NCI-H2196 treated with DMSO at 0.1 percent for 48 hours (cell line): Measurements from ENCODE around the gene CYSTM1.
"Not testable (repeated sequence)": the region's sequence is repeated elsewhere in the genome, so short reads cannot be mapped to it uniquely, and the experiment has no call there.

ENCODE experiments used
- DNase-seq: peaks from one replicate; lab custom pipeline; 2025; ENCODE audit not compliant: unreplicated experiment; lab: John Stamatoyannopoulos, UW

The CYSTM1 gene

DNA sequence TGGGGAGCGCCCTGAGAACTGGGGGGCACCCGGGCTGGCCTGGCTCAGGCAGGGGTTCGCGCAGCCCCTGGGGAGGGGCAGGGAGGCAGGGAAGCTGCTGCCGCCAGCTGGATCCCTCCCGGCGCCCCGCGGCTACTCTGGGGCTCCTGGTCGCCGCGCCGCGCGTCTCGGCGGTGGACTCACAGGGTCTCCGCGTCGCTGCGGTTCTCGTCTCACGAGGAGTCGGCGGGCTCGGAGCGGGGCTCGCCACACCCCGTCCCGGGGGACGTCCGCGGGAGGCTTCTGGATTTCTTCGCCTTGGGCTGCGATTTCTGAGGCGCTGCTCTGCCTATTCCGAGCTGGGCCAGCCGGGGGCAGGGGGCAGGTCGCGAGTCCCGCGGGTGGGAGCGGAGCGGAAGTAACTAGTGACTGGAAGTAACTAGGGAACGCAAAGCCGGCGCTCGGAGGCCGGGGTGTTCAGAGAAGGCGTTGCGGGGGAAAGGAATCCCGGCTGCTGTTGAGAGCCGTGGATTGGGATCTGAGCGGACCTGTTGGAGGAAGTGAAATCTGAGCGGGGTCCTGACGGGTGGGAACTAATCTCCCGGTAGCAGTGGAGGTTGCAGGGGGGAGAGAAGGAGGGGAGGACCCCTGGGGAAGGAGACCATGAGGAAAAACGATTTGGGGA is 511 bp downstream of the CYSTM1 start:
- DNase-seq: no peak

DNA sequence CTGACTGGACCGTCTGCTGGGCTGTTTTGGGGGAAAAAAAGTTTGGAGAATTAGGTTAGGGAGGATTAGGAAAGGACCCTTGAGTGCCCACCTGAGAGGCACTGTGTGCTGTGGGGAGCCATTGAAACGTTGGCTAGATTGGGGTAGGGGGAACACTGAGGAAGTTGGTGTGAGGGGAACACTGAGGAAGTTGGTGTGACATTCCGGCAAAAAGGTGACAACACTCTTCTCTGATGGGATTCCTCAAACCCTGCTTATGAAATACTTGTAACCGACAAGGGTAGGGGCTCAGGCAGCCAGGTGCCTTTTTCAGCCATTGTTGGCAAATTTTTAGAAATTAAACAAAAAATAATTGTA is 1.0 kb downstream of the CYSTM1 start:
- no peak for DNase-seq

DNA sequence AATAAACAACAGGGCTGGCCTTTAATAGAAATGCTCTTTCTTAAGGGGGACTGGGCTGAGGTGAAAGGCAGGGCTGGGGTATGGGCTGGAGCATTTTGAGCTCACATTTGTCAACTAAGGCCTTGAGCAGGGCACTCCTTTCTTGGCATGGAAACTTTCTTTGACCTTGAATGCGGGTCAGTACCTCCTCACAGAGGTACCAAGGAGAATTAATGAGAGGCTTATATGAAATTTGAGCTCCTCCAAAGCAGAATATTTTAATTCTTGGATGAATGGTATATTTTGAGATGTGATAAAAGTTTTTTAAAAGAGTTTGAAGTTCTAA is 3.1 kb downstream of the CYSTM1 start:
- no peak for DNase-seq

DNA sequence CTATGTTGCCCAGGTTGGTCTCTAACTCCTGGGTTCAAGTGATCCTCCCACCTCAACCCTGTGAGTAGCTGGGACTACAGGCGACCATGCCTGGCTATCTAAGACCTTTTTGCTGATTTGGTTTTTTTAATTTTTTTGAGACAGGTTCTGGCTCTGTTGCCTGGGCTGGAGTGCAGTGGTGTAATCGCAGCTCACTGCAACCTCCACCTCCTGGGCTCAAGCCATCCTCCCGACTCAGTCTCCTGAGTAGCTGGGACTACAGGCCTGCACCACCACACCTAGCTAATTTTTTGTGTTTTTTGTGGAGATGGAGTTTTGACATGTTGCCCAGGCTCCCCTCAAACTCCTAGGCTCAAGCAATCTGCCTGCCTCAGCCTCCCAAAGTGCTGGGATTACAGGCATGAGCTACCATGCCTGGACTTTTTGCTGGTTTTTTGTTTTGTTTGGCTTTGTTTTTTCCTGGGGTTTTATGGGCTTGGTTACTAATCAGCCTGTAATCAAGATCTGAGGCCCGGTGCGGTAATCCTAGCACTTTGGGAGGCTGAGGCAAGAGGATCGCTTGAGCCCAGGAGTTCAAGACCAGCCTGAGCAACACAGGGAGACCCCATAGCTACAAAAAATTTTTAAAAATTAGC is 3.6 kb downstream of the CYSTM1 start:
- no peak for DNase-seq

DNA sequence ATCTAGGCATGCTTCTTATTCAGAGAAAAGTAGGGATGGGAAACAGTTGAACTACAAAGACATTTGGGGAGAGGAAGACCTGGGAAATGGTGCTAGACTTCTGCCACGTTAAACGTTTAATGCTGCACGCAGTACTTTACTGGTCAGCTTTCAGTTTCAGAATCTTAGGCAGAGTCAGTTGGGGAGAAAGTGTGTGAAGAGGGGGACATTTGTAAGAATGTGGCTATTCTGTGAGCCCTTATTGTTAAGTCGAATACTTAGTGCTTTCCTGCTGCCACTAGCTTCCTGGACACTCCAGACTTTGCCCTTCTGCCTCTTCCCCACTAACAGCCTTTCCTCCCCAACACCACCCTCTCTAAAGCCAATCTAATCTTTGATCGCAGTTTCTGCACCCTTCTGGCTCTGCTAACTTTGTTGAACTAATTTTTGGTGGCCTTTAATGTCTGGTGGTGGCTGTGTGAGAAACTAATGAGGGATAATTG is 6.1 kb downstream of the CYSTM1 start:
- DNase-seq: no peak

DNA sequence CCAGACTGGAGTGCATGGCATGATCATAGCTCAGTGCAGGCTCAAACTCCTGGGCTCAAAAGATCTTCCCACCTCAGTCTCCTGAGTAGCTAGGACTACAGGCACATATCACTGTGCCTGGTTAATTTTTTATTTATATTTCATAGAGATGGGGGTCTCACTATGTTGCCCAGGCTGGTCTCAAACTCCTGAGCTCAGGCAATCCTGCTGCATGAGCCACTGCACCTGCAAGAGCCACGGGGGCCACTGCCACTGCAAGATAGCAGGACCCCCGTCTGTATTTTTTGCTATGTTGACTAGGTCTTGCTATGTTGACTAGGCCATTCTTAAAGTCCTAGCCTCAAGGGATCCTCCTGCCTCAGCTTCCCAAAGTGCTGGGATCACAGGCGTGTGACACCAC is 6.5 kb downstream of the CYSTM1 start:
- no peak for DNase-seq

DNA sequence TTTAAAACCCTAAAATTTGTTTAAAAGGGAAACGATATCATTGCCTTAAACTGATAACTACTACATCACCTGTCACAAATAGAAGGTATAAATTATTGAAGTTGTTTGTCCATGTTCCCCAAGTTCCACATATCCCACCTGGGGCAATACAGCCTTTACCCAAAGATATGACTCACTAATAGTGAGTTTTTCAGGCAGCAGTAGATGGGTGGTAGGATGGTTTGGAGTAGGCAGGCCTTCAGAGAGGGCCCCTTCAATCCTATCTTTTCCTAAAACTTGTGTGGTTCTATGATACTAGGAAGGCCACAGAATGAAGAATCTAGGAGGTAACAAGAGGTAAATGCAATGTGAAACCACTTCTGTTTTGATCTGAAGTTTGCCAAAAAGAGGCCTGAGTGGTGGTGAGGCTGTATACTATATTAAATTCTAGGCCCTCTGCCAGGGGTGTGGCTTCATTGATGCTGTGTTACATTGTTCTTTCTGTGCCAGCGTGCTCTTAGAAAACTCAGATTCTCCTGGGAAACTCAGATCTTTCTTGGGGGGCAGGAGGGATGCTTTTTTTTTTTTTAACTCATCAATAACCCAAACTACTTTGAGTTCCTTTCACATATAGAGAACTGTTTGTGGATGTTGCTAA is 7.2 kb downstream of the CYSTM1 start:
- peak; percentile 25 for DNase-seq

DNA sequence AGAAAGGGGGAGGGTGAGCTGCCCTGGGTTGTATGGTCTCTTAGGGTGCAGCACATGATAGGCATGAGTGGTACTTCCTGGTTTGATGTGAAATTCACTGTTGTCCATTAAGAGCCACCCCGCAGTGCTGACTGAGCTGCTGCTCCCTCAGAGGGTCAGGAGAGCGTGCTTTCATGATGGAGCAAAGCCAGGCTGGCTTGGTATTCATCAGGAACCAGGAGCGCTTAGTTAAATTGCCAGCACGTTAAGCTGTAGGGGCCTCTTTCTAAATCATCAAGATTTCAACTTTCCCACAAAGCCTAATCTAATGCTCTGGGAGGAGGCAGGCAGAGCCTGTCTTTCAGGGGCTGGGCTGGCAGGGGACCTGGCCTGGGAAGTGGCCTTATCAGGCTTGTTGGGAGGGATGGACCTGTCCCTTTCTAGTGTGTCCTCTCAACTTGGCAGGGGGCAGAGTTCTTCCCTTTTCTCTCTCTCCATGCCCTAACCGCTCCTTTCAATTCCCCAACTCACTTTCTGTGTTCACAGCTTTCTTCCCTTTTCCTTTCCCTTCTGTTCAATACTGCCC is 7.9 kb downstream of the CYSTM1 start:
- DNase-seq: no peak

DNA sequence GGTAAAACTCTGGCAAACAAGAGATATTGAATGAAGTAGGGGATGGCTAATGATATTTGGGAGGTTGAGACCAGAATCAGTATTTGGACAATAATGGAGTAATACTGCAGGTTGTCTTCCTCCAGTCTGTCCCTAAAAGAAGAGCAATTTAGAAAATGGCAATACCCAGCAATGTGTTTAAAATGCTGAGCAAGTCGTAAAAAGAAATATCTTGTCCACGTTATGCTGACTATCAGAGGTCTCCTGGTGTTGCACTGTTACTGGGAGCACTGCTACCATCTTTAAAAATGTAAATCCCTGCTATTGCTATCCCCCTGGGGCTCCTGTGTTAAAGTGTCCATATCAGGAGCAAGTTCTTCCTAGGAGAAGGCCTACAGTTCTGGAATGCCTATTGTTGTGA is 10.4 kb downstream of the CYSTM1 start:
- no peak for DNase-seq

DNA sequence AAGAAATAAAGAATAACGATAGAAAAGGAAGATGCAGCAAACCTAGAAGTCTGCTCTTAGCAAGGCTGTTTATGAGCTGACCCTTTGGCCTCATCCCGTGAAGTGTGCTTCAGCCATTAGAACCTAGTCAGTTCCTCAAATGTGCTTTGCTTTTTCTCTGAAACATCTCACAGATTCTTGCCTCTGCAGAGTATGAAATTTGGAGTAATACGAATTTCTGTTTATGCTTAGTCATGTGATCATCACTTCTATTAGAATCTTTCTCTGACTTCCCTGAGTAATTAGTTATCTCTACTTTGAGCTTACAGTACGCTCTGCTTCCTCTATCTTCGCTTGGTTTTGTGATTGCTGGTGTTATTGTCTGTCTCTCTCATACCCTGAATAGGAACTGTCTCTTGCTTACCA is 11.3 kb downstream of the CYSTM1 start:
- no peak for DNase-seq

DNA sequence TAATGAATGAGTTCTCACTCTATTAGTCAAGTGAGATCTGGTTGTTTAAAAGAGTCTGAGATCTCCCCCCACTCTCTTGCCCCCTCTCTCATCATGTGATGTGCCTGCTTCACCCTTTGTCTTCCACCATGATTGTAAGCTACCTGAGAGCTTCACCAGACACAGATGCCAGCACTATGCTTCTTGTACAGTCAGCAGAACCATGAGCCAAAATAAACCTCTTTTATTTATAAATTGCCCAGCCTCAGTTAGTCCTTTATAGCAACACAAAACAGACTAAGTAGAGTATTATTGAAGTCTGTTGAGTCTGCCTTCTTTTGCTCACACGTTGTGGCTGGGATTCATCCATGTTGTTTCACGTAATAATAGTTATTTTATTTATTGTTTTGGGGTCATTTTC is 14.3 kb downstream of the CYSTM1 start:
- no peak for DNase-seq

DNA sequence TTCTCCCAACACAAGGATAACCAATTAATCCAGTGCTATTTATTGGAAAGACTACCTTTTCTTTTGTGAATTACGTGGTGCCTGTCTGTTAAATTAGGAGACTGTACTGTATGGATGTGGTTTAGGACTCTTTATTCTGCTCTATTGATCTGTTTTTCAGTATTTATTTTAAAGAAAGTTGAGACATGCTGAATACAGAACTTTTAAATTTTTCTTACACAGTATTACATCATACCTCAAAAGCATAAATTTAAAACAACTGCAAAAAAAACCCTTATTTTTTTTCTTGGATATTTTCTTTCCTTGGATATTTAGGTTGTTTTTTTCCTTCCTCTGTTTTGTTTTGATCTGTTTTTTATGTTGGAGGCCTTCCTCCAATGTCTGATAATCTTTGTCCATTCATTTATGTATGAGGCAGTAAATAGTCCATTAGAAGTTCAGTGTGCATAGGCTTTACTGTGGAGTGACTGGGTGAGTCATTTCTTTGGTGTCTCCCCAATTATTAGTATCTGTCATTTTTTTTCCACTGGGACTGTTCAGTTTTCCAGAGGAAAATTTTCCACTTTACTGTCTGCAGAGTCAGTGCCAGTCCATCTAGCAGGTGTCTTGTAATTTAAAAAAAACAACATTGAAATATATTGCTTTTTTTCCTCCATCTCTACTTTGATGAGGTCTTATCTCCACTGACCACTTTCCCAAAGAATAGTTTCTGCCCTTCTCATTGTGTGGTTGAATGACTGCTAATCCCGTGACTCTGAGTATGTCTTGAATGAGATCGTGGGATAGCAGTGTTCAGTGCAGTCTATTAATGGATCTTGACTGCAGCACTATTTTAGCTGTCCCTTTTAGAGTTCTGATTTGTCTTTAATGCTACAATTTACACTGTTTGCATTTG is 15.2 kb downstream of the CYSTM1 start:
- no peak for DNase-seq

DNA sequence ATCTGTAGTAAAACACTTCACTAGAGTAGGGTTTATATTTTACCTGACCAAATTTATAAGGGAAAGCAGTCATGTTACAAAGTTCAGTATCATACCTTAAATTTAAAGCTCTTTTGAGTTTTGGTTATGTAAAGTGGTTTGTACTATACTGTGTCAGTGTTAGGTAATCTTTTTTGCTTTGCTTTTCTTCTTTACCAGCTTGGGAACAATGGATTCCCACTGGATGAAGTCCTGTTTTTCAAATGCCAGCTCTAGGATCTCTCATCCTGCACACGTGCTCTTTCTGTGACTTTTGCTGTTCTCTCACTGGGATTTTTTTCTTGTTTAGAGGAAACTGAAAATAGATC is 15.9 kb downstream of the CYSTM1 start:
- DNase-seq: no peak

DNA sequence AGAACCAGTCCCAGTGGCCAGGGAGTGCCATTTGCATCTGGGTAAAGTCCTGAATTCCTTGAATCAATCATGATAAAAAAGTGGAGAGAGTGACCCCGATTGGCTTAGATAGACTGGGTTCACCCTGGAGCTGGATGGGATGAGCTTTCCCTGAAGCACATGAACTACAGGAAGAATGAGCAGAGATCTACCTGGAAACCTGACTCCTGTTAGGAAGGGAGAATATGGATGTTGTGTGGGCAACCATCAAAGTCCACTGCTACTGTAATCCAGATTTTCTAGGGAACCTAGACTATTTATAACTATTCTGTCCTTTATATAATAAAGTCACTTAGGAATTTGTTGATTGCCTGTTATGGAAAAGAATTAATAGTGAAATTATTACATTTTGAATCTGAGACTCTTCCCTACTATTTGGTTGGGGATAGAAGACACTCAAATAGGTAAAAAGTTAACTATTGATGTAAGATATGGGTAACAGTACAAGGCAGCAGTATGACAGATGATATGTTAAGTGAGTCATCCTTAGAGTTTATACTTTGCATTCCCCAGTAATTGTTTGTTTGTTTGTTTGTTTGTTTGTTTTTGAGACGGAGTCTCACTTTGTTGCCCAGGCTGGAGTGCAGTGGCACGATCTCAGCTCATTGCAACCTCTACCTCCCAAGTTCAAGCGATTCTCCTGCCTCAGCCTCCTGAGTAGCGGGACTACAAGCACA is 17.9 kb downstream of the CYSTM1 start:
- no peak for DNase-seq

DNA sequence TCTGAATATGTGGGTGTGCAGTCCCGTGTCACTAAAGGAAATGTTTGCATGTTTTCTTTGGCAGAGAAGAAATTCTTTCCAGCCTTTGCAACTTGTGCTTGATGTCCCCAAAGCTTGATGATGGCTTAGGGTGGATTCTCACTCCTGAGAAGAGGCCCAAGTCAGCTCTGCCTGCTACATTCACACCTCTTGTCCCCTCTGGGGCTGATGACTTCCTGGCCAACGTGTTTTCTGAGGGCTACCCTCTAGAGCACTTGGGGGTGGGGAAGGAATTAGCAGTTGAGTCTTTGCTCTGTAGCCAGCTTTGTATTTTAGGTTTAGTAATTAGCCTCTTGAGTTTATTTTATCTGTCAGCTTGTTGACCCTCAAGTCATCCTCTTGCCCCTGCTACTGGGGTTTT is 19.7 kb downstream of the CYSTM1 start:
- no peak for DNase-seq

DNA sequence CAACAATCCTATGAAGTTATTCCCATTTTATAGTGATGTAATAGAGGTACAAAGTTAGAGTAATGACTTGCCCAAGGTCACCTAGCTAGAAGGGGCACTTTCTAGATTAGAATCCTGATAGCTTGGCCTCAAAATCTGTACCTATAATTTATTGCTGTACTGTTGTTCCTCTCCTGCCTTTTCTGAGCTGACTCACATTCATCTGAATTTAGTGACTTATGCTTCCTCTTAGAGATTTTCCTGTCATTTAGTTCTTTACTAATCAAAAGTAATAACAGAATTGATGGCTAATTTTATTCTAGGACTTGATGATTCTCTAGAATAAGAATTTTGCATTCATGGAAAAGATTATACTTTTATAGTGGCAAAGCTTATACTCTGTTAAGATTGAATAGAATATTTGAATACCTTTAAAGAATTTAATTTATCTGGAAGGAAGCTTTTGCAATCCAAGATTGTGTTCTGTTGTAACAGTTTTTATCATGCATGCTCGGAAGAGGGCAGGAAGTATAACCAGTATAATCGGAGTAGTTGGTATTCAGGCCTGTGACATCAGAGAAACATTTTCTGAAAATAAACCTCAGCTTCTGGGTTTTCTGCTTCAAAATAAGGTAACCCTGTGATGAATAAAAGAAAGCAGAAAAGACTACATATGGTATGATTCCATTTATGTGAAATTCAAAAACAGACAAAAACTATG is 21.3 kb downstream of the CYSTM1 start:
- no peak for DNase-seq

DNA sequence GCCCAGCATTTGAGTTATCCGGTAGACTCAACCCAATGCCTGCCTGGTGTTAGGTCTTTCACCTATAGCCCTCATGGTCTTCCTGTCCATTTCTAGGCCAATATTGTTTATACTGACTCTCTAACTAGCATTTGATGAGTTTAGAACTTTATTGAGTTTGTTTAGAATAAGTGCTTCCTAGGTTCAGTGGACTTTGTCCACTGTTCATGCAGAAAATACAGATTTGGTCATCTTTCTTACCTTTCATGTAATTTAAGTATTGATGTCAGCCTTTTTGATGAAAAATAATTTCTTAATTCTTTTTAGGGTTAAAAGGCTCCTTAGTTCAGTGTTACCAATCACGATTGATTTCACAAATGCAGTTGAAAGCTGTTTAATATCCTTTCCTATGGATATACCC is 22.0 kb downstream of the CYSTM1 start:
- DNase-seq: no peak

DNA sequence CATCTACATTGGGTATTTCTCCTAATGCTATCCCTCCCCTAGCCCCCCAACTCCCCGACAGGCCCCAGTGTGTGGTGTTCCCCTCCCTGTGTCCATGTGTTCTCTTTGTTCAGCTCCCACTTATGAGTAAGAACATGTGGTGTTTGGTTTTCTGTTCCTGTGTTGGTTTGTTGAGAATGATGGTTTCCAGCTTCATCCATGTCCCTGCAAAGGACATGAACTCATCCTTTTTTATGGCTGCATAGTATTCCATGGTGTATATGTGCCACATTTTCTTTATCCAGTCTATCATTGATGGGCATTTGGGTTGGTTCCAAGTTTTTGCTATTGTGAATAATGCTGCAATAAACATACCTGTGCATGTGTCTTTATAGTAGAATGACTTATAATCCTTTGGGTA is 23.9 kb downstream of the CYSTM1 start:
- DNase-seq: not testable (repeated sequence)

DNA sequence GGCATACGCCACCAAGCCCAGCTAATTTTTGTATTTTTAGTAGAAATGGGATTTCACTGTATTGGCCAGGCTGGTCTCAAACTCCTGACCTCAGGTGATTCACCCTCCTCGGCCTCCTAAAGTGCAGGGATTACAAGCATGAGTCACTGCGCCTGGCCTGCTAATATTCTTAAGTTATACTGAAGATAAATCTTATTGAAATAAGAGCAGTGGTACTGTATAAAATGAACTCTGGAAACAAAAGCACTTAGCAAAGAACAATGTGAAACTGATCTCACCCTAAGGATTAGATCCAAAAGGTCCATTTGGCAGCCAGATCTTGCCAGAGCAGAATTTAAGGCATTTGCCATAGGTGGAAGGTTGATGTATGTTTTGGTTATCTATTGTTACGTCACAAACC is 27.1 kb downstream of the CYSTM1 start:
- DNase-seq: no peak

DNA sequence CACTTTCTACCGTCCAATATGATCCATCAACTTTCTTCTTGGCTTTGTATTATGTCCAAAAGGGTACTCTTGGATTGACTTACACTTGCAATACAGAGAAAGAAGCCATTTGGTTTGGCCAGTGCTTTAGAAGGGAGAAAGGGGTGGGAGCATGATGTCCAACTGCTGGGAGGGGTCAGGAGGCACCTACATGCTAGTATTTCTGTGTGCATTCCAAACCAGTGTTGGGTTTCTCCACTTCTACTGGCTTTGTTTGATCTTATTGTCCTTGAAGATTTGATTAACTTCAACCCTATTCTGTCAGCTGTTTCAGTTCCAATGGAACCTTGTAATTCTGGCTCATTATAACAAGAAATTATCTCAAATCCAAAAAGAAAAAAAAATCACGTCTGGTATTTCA is 27.6 kb downstream of the CYSTM1 start:
- no peak for DNase-seq
